Prostate gland (tissue), 2 donors: ENCODE data around the gene NUMBL.

Source experiments
- POLR2A ChIP-seq: fragments of 450-650 bp; IDR thresholded peaks from one replicate; pipeline ENCODE4 v1.6.1; 2016; ENCODE audit warnings: antibody characterized with exemption, mild to moderate bottlenecking
- POLR2AphosphoS5 ChIP-seq: sonication (generic); formaldehyde crosslinking; IDR thresholded peaks from one replicate; pipeline ENCODE4 v1.6.1; 2017; ENCODE audit warnings: antibody characterized with exemption
- TF ChIP-seq, protein P1 (sequence below), 4 experiments: fragments of 200-600 bp in 2 of 4; fragments of 450-650 bp in 2 of 4; sonication (generic) in 2 of 4; IDR thresholded peaks; 1 replicate in 3 of 4; 2 replicates in 1 of 4; pipeline ENCODE4 v1.5.1; 2016 to 2019; ENCODE audit warnings: antibody characterized with exemption in 4 of 4, mild to moderate bottlenecking in 2 of 4, moderate library complexity in 2 of 4

DNA sequence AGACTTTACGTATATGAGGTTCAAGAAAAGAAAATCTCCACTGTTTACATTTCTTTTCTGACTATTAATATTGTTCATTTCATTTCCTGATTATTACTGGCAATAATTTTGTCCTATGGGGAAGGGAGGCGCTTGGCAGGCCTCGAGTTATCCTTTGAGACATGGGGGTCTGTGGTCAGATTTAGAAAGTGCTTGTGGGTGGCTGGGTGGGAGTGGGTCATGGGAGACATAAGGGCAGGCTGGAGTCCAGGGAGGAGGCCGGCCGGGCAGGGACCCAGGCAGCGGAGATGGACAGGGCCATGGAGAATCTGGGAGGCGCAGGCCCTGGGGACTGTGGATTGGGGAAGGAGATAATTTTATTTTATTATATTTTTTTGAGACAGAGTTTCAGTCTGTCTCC, 49.2 kb downstream of the NUMBL start:
- no peak for TF ChIP-seq POLR2A
- TF ChIP-seq, protein P1, sequence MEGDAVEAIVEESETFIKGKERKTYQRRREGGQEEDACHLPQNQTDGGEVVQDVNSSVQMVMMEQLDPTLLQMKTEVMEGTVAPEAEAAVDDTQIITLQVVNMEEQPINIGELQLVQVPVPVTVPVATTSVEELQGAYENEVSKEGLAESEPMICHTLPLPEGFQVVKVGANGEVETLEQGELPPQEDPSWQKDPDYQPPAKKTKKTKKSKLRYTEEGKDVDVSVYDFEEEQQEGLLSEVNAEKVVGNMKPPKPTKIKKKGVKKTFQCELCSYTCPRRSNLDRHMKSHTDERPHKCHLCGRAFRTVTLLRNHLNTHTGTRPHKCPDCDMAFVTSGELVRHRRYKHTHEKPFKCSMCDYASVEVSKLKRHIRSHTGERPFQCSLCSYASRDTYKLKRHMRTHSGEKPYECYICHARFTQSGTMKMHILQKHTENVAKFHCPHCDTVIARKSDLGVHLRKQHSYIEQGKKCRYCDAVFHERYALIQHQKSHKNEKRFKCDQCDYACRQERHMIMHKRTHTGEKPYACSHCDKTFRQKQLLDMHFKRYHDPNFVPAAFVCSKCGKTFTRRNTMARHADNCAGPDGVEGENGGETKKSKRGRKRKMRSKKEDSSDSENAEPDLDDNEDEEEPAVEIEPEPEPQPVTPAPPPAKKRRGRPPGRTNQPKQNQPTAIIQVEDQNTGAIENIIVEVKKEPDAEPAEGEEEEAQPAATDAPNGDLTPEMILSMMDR (IDR thresholded peaks at IDR 0.05) = no peak
- no peak for TF ChIP-seq POLR2AphosphoS5
